ENCODE measurements around the gene OLFM1.

DNA sequence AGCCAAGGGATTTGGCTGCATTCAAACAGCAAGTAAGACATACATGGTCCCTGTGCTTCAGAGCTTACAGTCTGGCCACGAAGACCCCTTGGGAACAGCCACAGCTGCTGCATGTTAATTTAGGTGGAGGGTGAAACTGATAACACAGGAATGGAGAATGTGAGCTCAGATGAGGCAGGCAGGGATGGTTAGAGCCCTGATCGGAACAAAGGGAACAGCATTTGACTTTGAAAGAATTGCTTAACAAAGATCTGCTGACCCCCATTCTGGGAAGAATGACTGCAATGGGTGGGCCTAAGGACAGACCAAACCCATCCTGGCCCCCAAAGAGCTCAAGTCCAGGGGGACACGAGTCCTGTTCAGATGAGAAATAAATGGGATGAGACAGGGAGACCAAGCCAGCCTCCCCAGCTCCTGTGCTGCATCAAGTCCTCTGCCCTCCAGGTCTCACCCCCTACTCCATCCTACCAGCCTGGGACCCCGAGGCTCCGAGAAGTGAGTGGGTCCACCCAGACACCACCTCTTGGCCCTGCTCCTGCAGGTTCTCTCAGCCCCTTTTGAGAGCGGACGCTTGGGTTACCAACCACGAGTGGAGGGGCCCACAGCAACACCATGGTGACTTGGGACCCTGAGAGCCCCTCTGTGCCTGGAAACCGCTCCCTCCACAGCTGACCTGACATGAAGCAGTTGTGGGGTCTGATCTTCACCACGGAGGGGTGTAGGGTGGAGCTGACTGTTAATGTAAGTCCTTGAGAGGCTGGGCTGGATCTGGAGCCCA lies 50.8 kb downstream of the OLFM1 start:
- TF ChIP-seq YY1 (IDR thresholded peaks at IDR 0.05; ENCODE audit: insufficient read depth, insufficient read length): no peak
- no peak for TF ChIP-seq SUZ12 (IDR thresholded peaks at IDR 0.05; ENCODE audit: extremely low read depth, insufficient read depth, insufficient read length)
- no peak for TF ChIP-seq ZNF274 (IDR thresholded peaks at IDR 0.05; ENCODE audit: low read depth, low read length)

All from NT2/D1 (cell line).